ENCODE measurements around the gene ARHGAP33. TPM values are rescaled to one million over a fixed set of nuclear protein-coding genes. Genes with fewer than 3 reads are reported as not detected.

ARHGAP33 gene
- total RNA-seq, 5 donors from 2014 or later (not counting 1 experiment from before 2014, with no cell fraction given) = 19.7 to 38.5 (median 22.8) TPM

GRCh38 chr19:35730326-35730725 is 45.0 kb upstream of the ARHGAP33 start:
- H3K9me3 Mint-ChIP-seq = no peaks in the 10 kb centered on the region
- H3K36me3 Mint-ChIP-seq = peaks cover 61% of the 10 kb centered on the region
- H3K4me1 Mint-ChIP-seq = peaks cover 8 to 26% (median 8%) of the 10 kb centered on the region in 3 donors
- ChIA-PET CTCF (interaction anchor here in 1 of 2 donors (0.6 kb wide), 1 partner anchor 1383 kb away, joined by 3 read pairs; no protein-coding TSS in a partner anchor), POLR2A (no interaction called here)
- no peak overlapping the region for H3K27ac ChIP-seq (ENCODE audit: low read length)
- H3K4me1 ChIP-seq (ENCODE audit: control insufficient read depth in 1 of 2, extremely low read depth in 1 of 2, insufficient read depth in 2 of 2, low read length in 2 of 2) = no peaks in the 10 kb centered on the region
- ATAC-seq (replicated peaks in 1 of 4) = no peak
- no peaks in the 10 kb centered on the region for H3K27me3 Mint-ChIP-seq
- H3K4me3 ChIP-seq (ENCODE audit: control insufficient read depth in 1 of 2, extremely low read depth in 1 of 2, low read length in 1 of 2) = no peak overlapping the region
- no peaks in the 10 kb centered on the region for H3K27me3 ChIP-seq (replicated peaks in 1 of 2; ENCODE audit: control insufficient read depth in 2 of 2, extremely low read depth in 1 of 2, insufficient read depth in 2 of 2, low read length in 1 of 2)
- H3K27ac Mint-ChIP-seq = no peak overlapping the region
- no peak overlapping the region for H3K4me3 Mint-ChIP-seq
- H3K36me3 ChIP-seq (ENCODE audit: control insufficient read depth in 2 of 2, extremely low read depth in 1 of 2, insufficient read depth in 1 of 2, low read length in 1 of 2) = peaks cover 34 to 97% of the 10 kb centered on the region in 2 donors
- no peak for DNase-seq
- no peaks in the 10 kb centered on the region for H3K9me3 ChIP-seq
- 95% methylated on average over 17 of the region's 18 CpGs for WGBS (ENCODE audit: insufficient coverage)

GRCh38 chr19:35731353-35731752 is 44.0 kb upstream of the ARHGAP33 start:
- CTCF ChIA-PET = no interaction called here
- peaks cover 27 to 93% of the 10 kb centered on the region in 2 donors for H3K36me3 ChIP-seq (ENCODE audit: control insufficient read depth in 2 of 2, extremely low read depth in 1 of 2, insufficient read depth in 1 of 2, low read length in 1 of 2)
- no peak overlapping the region for H3K4me3 Mint-ChIP-seq

GRCh38 chr19:35731779-35732405 is 43.5 kb upstream of the ARHGAP33 start:
- Mint-ChIP-seq H3K27ac (no peak overlapping the region), H3K27me3 (no peaks in the 10 kb centered on the region), H3K4me1 (peaks cover 14 to 30% (median 16%) of the 10 kb centered on the region in 3 donors), H3K36me3 (peaks cover 52% of the 10 kb centered on the region), H3K4me3 (no peak overlapping the region), H3K9me3 (no peaks in the 10 kb centered on the region)
- Histone ChIP-seq H3K9me3 (no peaks in the 10 kb centered on the region), H3K36me3 (ENCODE audit: control insufficient read depth in 2 of 2, extremely low read depth in 1 of 2, insufficient read depth in 1 of 2, low read length in 1 of 2) (peaks cover 30 to 94% of the 10 kb centered on the region in 2 donors), H3K4me3 (ENCODE audit: control insufficient read depth in 1 of 2, extremely low read depth in 1 of 2, low read length in 1 of 2) (no peak overlapping the region), H3K27ac (ENCODE audit: low read length) (no peak overlapping the region), H3K27me3 (replicated peaks in 1 of 2; ENCODE audit: control insufficient read depth in 2 of 2, extremely low read depth in 1 of 2, insufficient read depth in 2 of 2, low read length in 1 of 2) (no peaks in the 10 kb centered on the region), H3K4me1 (ENCODE audit: control insufficient read depth in 1 of 2, extremely low read depth in 1 of 2, insufficient read depth in 2 of 2, low read length in 2 of 2) (peaks cover 0 to 5% of the 10 kb centered on the region in 2 experiments)
- CTCF ChIA-PET = no interaction called here
- no peak for DNase-seq
- 93% methylated on average over 10 of the region's 21 CpGs for WGBS (ENCODE audit: insufficient coverage)
- POLR2A ChIA-PET = no interaction called here
- ATAC-seq (replicated peaks in 1 of 4) = peak in 1 of 4 experiments; percentile 19

More at GRCh38 chr19:35731353-35731752, 44.0 kb upstream of the ARHGAP33 start:
- no peaks in the 10 kb centered on the region for H3K27me3 ChIP-seq (replicated peaks in 1 of 2; ENCODE audit: control insufficient read depth in 2 of 2, extremely low read depth in 1 of 2, insufficient read depth in 2 of 2, low read length in 1 of 2)
- H3K4me3 ChIP-seq (ENCODE audit: control insufficient read depth in 1 of 2, extremely low read depth in 1 of 2, low read length in 1 of 2) = no peak overlapping the region
- no peak overlapping the region for H3K27ac Mint-ChIP-seq
- peaks cover 10 to 25% (median 10%) of the 10 kb centered on the region in 3 donors for H3K4me1 Mint-ChIP-seq
- no peaks in the 10 kb centered on the region for H3K4me1 ChIP-seq (ENCODE audit: control insufficient read depth in 1 of 2, extremely low read depth in 1 of 2, insufficient read depth in 2 of 2, low read length in 2 of 2)
- peaks cover 56% of the 10 kb centered on the region for H3K36me3 Mint-ChIP-seq
- H3K9me3 ChIP-seq = no peaks in the 10 kb centered on the region
- POLR2A ChIA-PET = no interaction called here
- ATAC-seq (replicated peaks in 1 of 4) (no peak), DNase-seq (no peak)
- H3K27ac ChIP-seq (ENCODE audit: low read length) = no peak overlapping the region
- no peaks in the 10 kb centered on the region for H3K9me3 Mint-ChIP-seq
- H3K27me3 Mint-ChIP-seq = no peaks in the 10 kb centered on the region
- WGBS (ENCODE audit: insufficient coverage) = 92% methylated on average over 7 of the region's 9 CpGs

GRCh38 chr19:35732540-35733179 is 42.7 kb upstream of the ARHGAP33 start:
- peaks cover 53% of the 10 kb centered on the region for H3K36me3 Mint-ChIP-seq
- Histone ChIP-seq H3K27ac (ENCODE audit: low read length) (no peak overlapping the region), H3K9me3 (no peaks in the 10 kb centered on the region), H3K4me3 (ENCODE audit: control insufficient read depth in 1 of 2, extremely low read depth in 1 of 2, low read length in 1 of 2) (no peak overlapping the region), H3K27me3 (replicated peaks in 1 of 2; ENCODE audit: control insufficient read depth in 2 of 2, extremely low read depth in 1 of 2, insufficient read depth in 2 of 2, low read length in 1 of 2) (no peaks in the 10 kb centered on the region), H3K4me1 (ENCODE audit: control insufficient read depth in 1 of 2, extremely low read depth in 1 of 2, insufficient read depth in 2 of 2, low read length in 2 of 2) (peaks cover 0 to 12% of the 10 kb centered on the region in 2 experiments), H3K36me3 (ENCODE audit: control insufficient read depth in 2 of 2, extremely low read depth in 1 of 2, insufficient read depth in 1 of 2, low read length in 1 of 2) (peaks cover 25 to 88% of the 10 kb centered on the region in 2 donors)
- no peaks in the 10 kb centered on the region for H3K9me3 Mint-ChIP-seq
- ATAC-seq (replicated peaks in 1 of 4) (no peak), DNase-seq (no peak)
- 98% methylated on average over 16 of the region's 25 CpGs for WGBS (ENCODE audit: insufficient coverage)
- no peak overlapping the region for H3K27ac Mint-ChIP-seq
- no peak overlapping the region for H3K4me3 Mint-ChIP-seq
- H3K27me3 Mint-ChIP-seq = no peaks in the 10 kb centered on the region
- ChIA-PET POLR2A (no interaction called here), CTCF (no interaction called here)
- peaks cover 21 to 35% (median 23%) of the 10 kb centered on the region in 3 donors for H3K4me1 Mint-ChIP-seq

- Histone ChIP-seq H3K27ac (ENCODE audit: low read length) (no peak overlapping the region), H3K27me3 (replicated peaks in 1 of 2; ENCODE audit: control insufficient read depth in 2 of 2, extremely low read depth in 1 of 2, insufficient read depth in 2 of 2, low read length in 1 of 2) (no peaks in the 10 kb centered on the region), H3K4me3 (ENCODE audit: control insufficient read depth in 1 of 2, extremely low read depth in 1 of 2, low read length in 1 of 2) (no peak overlapping the region), H3K36me3 (ENCODE audit: control insufficient read depth in 2 of 2, extremely low read depth in 1 of 2, insufficient read depth in 1 of 2, low read length in 1 of 2) (peaks cover 23 to 88% of the 10 kb centered on the region in 2 donors), H3K9me3 (no peaks in the 10 kb centered on the region), H3K4me1 (ENCODE audit: control insufficient read depth in 1 of 2, extremely low read depth in 1 of 2, insufficient read depth in 2 of 2, low read length in 2 of 2) (peaks cover 0 to 15% of the 10 kb centered on the region in 2 experiments)
- no peaks in the 10 kb centered on the region for H3K9me3 Mint-ChIP-seq
- DNase-seq (no peak), ATAC-seq (replicated peaks in 1 of 4) (no peak)
- H3K4me1 Mint-ChIP-seq = peaks cover 21 to 42% (median 24%) of the 10 kb centered on the region in 3 donors
- no peaks in the 10 kb centered on the region for H3K27me3 Mint-ChIP-seq
- peak overlapping the region in 1 of 2 donors; percentile 67 for H3K27ac Mint-ChIP-seq
- peaks cover 48% of the 10 kb centered on the region for H3K36me3 Mint-ChIP-seq
- POLR2A ChIA-PET = no interaction called here
- WGBS (ENCODE audit: insufficient coverage) = 96% methylated on average over 15 of the region's 35 CpGs
- H3K4me3 Mint-ChIP-seq = no peak overlapping the region
- CTCF ChIA-PET = no interaction called here
Observed at GRCh38 chr19:35733180-35734125, 41.9 kb upstream of the ARHGAP33 start.

GRCh38 chr19:35734273-35734672 is 41.1 kb upstream of the ARHGAP33 start:
- ATAC-seq (replicated peaks in 1 of 4) = no peak
- peaks cover 44% of the 10 kb centered on the region for H3K36me3 Mint-ChIP-seq
- peak overlapping the region; percentile 67 to 77 for H3K27ac Mint-ChIP-seq
- H3K4me3 Mint-ChIP-seq = no peak overlapping the region
- ChIA-PET POLR2A (no interaction called here), CTCF (no interaction called here)
- Histone ChIP-seq H3K27ac (ENCODE audit: low read length) (no peak overlapping the region), H3K27me3 (replicated peaks in 1 of 2; ENCODE audit: control insufficient read depth in 2 of 2, extremely low read depth in 1 of 2, insufficient read depth in 2 of 2, low read length in 1 of 2) (no peaks in the 10 kb centered on the region), H3K9me3 (no peaks in the 10 kb centered on the region), H3K36me3 (ENCODE audit: control insufficient read depth in 2 of 2, extremely low read depth in 1 of 2, insufficient read depth in 1 of 2, low read length in 1 of 2) (peaks cover 23 to 88% of the 10 kb centered on the region in 2 donors), H3K4me1 (ENCODE audit: control insufficient read depth in 1 of 2, extremely low read depth in 1 of 2, insufficient read depth in 2 of 2, low read length in 2 of 2) (peaks cover 0 to 17% of the 10 kb centered on the region in 2 experiments), H3K4me3 (ENCODE audit: control insufficient read depth in 1 of 2, extremely low read depth in 1 of 2, low read length in 1 of 2) (no peak overlapping the region)
- H3K27me3 Mint-ChIP-seq = no peaks in the 10 kb centered on the region
- 97% methylated on average over 8 of the region's 8 CpGs for WGBS (ENCODE audit: insufficient coverage)
- no peaks in the 10 kb centered on the region for H3K9me3 Mint-ChIP-seq
- H3K4me1 Mint-ChIP-seq = peaks cover 28 to 50% (median 31%) of the 10 kb centered on the region in 3 donors
- DNase-seq = no peak
